Hematopoietic multipotent progenitor cell treated with erythropoietin and hydrocortisone succinate and interleukin-3 and kit ligand, for 17 days (in vitro differentiated cells): ENCODE data around the gene THTPA.
"Not testable (repeated sequence)": the region's sequence is repeated elsewhere in the genome, so short reads cannot be mapped to it uniquely, and the experiment has no call there.

ENCODE experiments used
- DNase-seq: peaks from one replicate; pipeline ENCODE4 v3.0.0-alpha.2; 2015; ENCODE audit warnings: low spot score

Gene THTPA

GRCh38 chr14:23583761-23584526 is 27.9 kb downstream of the THTPA start:
- DNase-seq: not testable (repeated sequence)

- DNase-seq: not testable (repeated sequence)
Measured at GRCh38 chr14:23584527-23585203, 28.6 kb downstream of the THTPA start.

- peak; percentile 40 for DNase-seq
Measured at GRCh38 chr14:23588884-23589598, 33.0 kb downstream of the THTPA start.

- DNase-seq: no peak
Measured at GRCh38 chr14:23589606-23590005, 33.5 kb downstream of the THTPA start.

GRCh38 chr14:23590198-23590597 is 34.1 kb downstream of the THTPA start:
- no peak for DNase-seq

GRCh38 chr14:23594191-23594590 is 38.1 kb downstream of the THTPA start:
- DNase-seq: not testable (repeated sequence)

- no peak for DNase-seq
Measured at GRCh38 chr14:23600322-23600707, 44.2 kb downstream of the THTPA start.

- DNase-seq: no peak
Measured at GRCh38 chr14:23600806-23601205, 44.7 kb downstream of the THTPA start.

- no peak for DNase-seq
Measured at GRCh38 chr14:23601424-23601823, 45.4 kb downstream of the THTPA start.

- DNase-seq: no peak
Measured at GRCh38 chr14:23601845-23602180, 45.7 kb downstream of the THTPA start.

- DNase-seq: no peak
Measured at GRCh38 chr14:23602181-23603095, 46.4 kb downstream of the THTPA start.

- DNase-seq: no peak
Measured at GRCh38 chr14:23603103-23603502, 47.0 kb downstream of the THTPA start.

- DNase-seq: no peak
Measured at GRCh38 chr14:23604148-23604547, 48.1 kb downstream of the THTPA start.

GRCh38 chr14:23604675-23605170 is 48.7 kb downstream of the THTPA start:
- no peak for DNase-seq

- no peak for DNase-seq
Measured at GRCh38 chr14:23605931-23606585, 50.0 kb downstream of the THTPA start.

- no peak for DNase-seq
Measured at GRCh38 chr14:23608454-23608853, 52.4 kb downstream of the THTPA start.

- no peak for DNase-seq
Measured at GRCh38 chr14:23609001-23609400, 52.9 kb downstream of the THTPA start.

- DNase-seq: not testable (repeated sequence)
Measured at GRCh38 chr14:23609411-23610089, 53.5 kb downstream of the THTPA start.
